GM18517 (cell line): Measurements from ENCODE around the gene INPP1.
"Not testable (repeated sequence)": the region's sequence is repeated elsewhere in the genome, so short reads cannot be mapped to it uniquely, and the experiment has no call there.

ENCODE experiments used
- ATAC-seq: cut with Tn5 transposase; IDR thresholded peaks from one replicate; pipeline ENCODE4 v1.9.1; 2021; ENCODE audit warnings: mild to moderate bottlenecking, moderate library complexity; ENCODE audit not compliant: unreplicated experiment

The INPP1 gene

DNA sequence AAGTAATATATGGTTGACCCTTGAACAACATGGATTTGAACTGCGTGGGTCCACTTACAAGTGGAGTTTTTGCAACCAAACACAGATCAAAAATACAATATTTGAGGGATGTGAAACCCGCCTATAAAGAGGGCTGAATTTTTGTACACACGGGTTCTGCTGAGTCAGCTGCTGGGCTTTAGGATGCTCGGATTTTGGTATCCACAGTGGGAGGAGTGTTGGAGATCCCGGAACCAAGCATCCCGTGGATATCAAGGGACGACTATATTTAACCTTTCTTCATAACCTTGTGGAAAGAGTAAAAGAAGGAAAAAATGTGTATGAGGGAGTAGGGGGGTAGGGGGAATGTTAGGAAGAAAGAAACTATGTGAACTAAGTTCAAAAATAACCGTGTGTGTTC is 10.0 kb upstream of the INPP1 start:
- ATAC-seq: no peak

DNA sequence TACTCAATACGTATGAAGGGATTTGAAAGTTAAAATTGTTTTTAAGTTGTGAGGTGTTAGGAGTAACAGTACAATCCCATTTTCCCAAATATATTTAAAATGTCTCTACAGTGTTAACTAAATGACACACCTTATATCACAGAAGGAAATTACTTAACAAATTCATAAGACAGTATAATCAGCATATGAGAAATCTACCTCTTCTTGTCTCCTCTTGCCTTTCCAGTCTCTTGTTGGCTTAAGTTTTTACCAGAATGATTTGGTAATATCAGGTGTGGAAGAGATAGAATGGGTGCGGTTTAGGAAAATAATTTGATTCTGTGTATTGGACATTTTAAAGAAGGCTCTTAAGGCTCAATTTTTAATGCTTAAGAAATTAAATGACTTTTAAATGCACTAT is 9.5 kb upstream of the INPP1 start:
- no peak for ATAC-seq

DNA sequence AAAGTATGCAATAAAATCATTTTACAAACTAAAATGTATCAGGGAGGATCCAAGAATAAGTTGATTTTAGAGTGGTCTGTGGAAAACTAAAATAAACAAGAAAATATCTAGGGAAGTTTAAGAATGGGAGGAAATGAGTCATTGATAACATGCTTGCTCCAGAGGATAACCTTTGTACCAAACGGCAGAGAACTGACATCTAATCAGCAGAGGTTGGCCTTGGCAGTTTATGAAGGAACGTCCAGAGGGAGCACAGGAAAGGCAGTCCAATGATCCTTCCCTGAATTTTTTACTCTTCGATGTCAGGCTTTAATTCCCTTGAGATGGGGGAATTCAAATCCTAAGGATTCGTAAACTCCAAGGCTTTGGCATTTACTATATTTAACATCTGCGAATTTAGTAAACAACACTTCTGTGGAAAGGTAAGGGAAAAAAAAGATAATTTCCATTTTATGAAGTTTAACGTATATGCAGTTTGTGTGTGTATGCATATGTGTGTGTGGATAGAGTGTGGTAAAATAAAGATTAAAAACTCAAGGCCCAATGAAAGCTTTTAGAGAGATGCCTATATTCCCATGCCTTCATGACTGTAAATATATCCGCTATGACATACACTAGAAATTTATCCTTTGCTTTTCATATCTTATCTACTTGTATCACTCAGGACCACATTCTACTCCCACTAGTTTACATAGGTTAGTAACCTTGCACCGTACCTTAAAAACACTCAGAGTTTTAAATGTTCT is 8.7 kb upstream of the INPP1 start:
- no peak for ATAC-seq

DNA sequence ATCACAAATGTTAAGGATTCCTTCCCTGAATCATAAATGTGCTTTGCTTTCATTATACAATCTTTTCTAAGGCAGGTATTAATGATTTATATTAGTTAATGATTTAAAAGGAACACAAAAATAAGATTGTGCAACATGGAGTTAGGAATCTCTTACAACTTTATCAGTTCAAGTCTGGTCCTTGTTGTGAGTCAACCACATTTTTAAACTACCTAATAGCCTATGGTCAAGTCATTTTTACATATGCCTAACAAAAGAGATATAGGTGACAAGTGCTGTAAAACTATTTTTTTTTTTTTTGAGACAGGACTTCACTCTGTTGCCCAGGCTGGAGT is 8.2 kb upstream of the INPP1 start:
- ATAC-seq: no peak

DNA sequence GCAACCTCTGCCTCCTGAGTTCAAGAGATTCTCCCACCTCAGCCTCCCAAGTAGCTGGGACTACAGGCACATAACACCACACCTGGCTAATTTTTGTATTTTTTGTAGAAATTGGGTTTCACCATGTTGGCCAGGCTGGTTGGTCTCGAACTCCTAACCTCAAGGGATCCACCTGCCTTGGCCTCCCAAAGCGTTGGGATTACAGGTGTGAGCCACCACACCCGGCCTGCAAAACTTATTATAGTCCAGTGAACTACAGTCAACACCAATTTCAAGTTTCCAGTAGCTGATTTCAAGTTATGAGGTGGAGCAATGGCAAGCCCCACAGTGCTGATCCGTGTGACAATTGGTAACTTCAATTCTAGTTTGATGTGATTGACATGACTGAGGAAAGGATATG is 7.8 kb upstream of the INPP1 start:
- not testable (repeated sequence) for ATAC-seq

DNA sequence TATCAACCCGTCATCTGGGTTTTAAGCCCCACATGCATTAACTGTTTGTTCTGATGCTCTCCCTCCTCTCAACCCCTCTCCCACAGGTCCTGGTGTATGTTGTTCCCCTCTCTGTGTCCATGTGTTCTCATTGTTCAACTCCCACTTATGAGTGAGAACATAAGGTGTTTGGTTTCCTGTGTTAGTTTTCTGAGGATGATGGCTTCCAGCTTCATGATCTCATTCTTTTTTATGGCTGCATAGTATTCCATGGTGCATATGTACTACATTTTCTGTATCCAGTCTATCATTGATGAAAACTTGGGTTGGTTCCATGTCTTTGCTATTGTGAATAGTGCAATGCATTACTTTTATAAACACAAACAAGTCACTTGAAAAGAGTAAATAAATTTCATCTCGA is 7.0 kb upstream of the INPP1 start:
- no peak for ATAC-seq

DNA sequence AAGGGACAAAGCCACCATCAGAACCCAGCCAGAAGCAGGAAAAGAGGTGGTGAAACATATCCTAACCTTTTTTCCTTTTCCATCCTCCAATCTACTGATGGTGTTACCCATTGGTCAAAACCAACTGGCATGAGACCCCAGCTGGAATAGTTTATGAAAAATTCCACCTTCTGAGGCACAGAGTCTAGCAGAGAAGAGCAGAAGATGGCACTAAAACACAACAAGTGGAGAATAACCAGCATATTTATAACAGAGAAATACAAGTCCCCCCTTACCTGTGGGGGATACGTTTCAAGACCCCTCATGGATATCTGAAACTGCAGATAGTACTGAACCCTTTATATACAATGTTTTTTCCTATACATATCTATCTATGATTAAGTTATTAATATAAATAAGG is 4.9 kb upstream of the INPP1 start:
- ATAC-seq: no peak

DNA sequence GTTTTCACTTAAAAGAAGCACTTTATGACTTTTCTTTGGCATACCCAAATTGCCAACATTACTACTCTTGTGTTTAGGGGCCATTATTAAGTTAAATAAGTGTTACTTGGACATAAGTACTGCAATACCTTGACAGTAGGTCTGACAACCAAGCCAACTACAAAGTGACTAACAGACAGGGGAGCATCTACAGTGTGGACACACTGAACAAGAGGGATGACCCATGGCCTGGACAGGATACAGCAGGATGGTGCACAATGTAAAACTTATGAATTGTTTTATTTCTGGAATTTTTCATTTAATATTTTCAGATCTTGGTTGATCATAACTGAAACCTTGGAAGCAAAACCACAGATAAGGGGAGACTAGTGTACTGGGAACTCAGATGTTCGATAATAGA is 4.0 kb upstream of the INPP1 start:
- no peak for ATAC-seq

DNA sequence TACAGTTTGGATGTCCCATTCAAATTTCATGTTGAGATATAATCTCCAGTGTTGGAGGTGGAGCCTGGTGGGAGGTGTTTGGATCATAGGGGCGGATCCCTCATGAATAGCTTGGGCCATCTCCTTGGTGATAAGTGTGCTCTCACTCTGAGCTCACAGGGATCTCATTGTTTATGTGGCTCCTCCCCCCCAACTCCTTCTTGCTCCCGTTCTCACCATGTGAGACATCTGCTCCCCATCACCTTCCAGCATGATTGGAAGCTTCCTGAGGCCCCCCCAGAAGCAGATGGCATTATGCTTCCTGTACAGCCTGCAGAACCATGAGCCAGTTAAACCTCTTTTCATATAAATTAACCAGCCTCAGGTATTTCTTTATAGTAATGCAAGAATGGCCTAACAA is 3.0 kb upstream of the INPP1 start:
- no peak for ATAC-seq

DNA sequence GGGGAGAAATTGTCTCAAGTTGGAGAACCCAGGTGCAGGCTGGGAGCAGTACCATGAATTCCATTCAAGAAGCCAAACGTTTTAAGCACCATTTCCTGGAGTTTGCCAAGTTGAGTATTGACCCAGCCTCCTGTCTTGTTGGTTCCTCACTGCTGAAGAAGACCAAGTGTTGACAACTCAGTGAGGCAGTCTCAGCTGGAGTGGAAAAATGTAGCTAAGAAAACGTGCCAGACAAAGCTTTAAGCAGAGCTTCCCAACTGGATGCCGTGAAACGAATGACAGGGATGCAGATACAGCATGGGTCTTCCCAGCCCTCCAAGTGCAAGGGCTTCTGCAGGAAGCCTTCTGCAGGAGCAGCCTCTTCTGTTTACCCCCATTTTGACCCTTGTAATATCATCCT is 778 bp upstream of the INPP1 start:
- ATAC-seq: no peak

DNA sequence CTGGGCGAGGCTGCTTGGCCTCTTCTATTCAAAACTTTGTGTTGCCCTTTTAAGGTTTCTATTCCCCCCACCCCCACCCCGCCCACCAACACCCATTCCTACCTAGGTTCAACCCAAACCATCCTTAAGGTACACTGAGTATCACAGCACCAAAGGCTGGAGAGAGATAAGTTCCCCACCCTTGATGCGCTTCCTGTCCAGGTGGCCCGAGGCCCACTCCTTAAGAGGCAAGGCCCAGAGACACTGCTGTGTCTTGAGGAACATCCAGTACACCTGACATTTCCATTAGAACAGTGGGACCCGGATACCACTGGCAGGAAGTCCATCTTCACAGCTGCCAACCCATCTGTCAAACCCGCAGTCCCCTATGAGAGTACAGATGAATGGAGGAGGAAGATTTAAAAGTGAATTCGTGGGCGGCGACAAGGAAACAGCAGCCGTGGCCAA is 277 bp upstream of the INPP1 start:
- ATAC-seq: no peak

DNA sequence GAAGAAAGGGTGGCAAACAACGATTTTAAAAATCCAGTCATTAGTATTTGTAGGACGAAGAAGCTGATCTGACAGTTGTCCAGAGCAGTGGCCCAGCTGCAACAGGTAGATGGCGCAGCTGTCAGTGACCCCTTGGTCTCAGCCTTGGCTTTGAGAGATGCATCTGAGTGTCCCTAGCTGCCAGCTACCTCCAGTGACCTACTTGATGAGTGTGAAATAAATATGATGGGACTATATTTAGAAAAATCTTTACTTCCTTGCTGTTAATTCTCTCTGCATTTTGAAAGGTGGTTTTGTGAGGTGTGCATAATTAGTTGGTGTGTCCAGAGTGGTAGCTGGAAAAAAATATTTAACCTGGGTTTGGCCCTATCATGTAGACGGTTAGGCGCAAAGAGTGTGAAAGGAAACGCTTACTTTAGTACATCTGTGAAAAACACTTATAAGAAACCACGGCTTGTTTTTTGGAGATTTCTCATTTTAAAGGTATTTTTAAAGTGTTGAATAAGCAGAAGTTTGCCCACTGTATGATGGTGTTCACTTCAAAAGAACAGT is 963 bp downstream of the INPP1 start:
- peak; percentile 89 for ATAC-seq

DNA sequence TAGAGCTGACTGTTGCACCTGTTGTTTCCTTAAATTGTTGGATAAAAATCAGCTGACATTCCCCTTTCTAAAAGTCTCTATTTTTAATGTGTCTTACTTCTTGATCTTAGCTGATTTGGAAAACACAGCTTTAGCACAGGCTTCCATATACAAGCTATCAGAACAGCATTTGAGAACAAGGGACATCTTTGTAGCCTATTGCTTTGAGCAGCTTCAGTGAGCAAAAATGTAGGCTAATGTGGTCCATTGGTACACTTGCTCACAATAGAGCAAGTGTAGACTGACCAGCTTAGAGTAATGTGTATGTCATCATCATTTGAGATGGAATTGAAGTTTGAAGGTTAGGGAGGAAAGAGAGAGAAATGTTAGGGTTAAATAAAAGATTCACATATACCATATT is 7.0 kb downstream of the INPP1 start:
- ATAC-seq: no peak

DNA sequence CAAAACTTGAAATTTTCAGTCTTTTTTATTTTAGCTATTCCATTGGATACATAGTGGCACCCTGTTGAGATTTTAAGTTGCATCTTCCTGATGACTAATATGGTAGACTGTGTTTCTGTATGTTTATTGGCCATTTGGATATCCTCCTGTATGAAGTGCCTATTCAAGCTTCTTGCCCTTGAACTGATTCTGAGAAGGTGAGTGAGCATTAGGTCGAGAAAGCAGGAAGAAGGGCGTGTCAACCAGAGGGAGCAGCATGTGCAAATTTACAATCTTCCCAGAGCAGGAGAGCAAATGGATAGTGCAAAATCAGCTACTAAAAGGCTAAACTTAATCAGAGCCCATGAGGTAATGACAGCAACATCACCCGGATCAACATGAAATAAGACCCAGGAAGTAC is 8.6 kb downstream of the INPP1 start:
- no peak for ATAC-seq

DNA sequence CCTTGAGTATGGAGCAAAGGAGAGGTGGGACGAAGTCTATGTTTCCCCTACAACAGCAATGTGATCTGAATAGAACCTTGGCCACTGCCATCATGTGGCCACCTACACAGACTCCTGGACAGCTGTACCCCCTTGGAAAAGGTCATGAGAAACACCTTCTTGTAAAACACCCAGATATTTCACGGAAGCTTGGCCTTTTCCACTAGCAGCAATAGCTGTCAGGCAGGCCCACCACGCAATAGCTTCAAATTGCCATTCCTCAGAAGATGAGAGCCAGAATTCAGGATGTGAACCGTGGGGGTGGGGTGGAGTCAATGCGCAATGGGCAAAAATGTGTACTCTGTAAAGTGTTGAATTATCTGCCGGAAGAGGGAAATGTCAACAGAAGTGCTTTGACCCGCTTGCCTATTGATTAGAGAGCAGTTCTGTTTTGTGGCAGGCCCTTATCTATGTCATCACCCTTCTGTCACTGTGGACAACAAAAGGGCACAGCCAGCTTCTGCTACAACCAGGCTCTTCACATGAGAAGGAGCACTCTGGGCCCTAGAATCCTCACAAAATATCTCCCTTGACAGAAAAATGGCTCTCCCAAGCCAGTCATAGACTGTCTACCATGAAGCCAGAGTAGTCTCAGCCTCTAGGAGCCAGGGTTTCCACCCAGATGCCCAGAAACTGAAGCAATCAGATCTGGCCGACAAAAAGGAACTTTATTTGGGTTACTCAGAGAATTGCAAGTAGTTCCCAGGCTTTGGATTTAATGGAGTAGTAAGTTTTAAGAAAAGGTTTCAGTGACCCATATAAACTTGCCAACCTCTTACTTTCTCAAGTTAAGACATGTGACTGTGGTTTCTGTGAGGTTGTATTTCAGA is 9.5 kb downstream of the INPP1 start:
- ATAC-seq: no peak

DNA sequence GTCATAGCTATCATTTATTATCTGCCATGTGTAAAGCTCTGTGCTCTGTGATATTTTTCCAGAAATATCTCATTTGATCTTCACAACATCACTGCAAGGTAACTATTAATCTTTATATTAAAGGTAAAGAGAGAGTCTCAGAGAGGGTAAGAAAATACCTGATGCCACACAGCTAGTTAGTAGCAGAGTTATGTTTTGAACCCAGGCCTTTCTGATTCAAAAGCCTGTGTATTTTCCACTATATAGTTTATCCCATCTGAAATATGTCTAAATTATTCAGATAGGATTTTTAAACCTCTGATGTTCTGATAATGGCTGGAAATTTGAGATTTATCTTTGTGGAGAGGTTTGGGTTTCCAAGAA is 10.1 kb downstream of the INPP1 start:
- no peak for ATAC-seq

DNA sequence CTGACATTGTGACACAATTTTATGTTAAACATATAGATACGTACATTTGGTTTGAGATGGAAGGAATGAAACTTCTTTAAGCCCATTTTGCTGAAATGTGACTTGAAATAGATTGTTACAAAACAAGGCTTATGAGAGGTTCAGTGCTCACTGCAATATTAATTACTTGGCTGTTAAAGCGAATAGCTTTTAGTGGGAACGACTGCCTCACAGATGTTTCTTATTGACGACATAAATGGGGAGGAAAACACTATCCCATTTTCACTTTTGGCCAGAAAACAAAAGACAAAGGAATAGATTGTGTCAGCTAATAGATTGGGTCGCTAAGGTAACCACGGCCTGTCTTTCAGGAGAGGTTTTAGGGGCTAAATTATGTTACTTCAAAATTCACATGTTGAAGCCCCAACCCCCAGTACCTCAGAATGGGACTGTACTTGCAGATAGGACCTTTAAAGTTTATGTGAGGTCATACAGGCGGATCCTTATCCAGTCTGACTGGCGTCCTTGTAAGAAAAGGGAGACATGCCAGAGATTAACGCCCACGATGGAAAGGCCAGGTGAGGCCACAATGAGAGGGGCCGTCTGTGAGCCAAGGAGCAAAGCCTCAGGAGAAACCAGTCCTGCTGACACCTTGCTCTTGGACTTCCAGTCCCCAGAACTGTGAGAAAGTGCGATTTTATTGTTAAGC is 10.8 kb downstream of the INPP1 start:
- no peak for ATAC-seq

DNA sequence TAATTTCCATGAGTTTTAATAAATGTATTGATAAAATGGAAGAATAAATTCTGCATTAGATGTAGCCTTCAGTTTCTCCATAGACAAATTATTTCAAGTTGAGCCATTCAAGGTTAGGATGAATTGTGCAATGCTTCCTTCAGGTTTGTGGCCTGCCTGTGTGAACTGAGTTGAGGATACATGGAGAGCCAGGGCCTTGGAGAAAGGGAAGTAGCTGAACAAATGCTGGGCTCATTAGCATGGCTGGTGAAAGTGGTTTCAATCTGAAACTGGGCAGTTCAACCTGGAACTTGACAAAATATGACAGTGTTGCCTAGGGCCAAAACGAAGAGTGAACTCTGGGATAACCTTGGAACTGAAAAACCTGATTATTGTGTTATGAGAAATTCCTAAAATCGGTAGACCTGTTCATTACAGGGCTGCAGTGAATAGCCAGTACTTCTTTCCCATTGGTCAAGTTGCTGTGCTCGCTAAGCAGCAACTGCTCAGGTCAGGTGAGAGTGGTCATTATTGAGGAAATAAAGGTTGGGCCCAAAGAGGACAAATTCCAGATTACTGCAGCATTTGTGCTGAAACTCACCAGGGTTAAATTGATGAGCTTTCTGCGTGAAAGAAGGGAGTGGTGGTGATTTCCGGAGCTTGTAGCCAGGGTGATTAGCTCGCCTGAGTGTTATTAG is 12.7 kb downstream of the INPP1 start:
- no peak for ATAC-seq

DNA sequence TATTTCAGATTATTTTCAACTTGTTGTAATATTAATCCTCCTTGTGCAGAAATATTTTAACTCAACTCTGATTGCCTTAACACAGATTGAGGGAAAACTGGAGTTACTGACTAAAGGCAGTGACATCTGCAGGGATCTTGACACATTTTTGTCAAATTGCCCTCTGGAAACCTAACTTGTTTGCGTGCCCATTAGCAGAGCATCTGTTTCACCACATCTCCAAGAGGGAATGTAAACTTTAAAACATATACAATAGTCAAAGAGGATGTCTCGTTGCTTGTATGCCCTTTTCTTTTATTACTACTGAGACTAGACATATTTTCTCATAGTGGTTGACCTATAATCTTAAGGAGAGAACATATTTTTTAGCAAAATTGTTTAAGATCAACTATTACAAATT is 14.2 kb downstream of the INPP1 start:
- no peak for ATAC-seq

DNA sequence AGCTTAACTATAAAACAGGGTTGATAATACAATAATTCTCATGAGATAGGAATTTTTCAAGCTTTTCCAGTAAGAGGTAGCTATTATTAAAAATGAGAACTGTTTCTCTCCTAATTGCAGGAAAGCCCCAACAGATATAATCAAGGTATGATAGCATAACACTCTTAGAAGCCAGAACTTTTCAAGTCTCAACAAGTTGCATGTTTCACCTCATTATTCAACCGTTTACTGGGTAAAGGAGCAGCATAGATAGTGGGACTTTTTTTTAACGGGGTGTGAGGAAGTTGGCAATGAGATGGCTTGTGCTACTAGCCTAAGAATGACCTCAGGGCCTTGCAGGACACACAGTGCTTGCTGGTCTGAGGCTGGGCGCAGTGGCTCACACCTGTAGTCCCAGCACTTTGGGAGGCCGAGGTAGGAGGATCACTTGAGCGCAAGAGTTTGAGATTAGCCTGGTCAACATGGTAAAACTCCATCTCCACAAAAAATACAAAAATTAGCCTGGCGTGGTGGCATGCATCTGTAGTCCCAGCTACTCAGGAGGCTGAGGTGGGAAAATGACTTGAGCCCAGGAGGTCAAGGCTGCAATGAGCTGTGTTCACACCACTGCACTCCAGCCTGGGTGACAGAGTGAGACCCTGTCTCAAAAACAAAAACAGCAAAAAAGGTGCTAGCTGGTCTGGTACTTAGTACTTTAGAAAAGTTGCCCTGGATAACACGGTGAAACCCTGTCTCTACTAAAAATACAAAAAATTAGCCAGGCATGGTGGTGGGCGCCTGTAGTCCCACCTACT is 15.5 kb downstream of the INPP1 start:
- not testable (repeated sequence) for ATAC-seq
